ENCODE measurements around the gene HSD17B8.
"Not testable (repeated sequence)": the region's sequence is repeated elsewhere in the genome, so short reads cannot be mapped to it uniquely, and the experiment has no call there.

Gene HSD17B8

GRCh38 chr6:33216117-33216649 is 11.7 kb downstream of the HSD17B8 start:
- H3K27ac ChIP-seq (replicated peaks): no peak overlapping the region
- TF ChIP-seq GABPA (IDR thresholded peaks at IDR 0.05; ENCODE audit: low read depth) (no peak), POLR2AphosphoS5 (IDR thresholded peaks at IDR 0.05; ENCODE audit: low read depth) (no peak), CTCF (IDR thresholded peaks at IDR 0.05; ENCODE audit: insufficient read depth, low read length) (no peak), SPI1 (IDR thresholded peaks at IDR 0.05; ENCODE audit: borderline replicate concordance, low read depth) (no peak), REST (IDR thresholded peaks at IDR 0.05; ENCODE audit: insufficient replicate concordance, low read depth) (no peak)
- no peak overlapping the region for H3K4me3 ChIP-seq (replicated peaks; ENCODE audit: insufficient read depth, low read length)
- H3K27me3 ChIP-seq (ENCODE audit: insufficient read depth, poor library complexity, severe bottlenecking): peaks cover 3% of the 10 kb centered on the region
- no peak for DNase-seq (ENCODE audit: low read depth in 1 of 2, low spot score in 1 of 2)

- no peak overlapping the region for H3K27ac ChIP-seq (replicated peaks)
- H3K27me3 ChIP-seq (ENCODE audit: insufficient read depth, poor library complexity, severe bottlenecking): peaks cover 3% of the 10 kb centered on the region
- no peak for DNase-seq (ENCODE audit: low read depth in 1 of 2, low spot score in 1 of 2)
- H3K4me3 ChIP-seq (replicated peaks; ENCODE audit: insufficient read depth, low read length): no peak overlapping the region
- TF ChIP-seq GABPA (IDR thresholded peaks at IDR 0.05; ENCODE audit: low read depth): no peak
- no peak for TF ChIP-seq POLR2AphosphoS5 (IDR thresholded peaks at IDR 0.05; ENCODE audit: low read depth)
- no peak for TF ChIP-seq REST (IDR thresholded peaks at IDR 0.05; ENCODE audit: insufficient replicate concordance, low read depth)
- TF ChIP-seq CTCF (IDR thresholded peaks at IDR 0.05; ENCODE audit: insufficient read depth, low read length): no peak
- no peak for TF ChIP-seq SPI1 (IDR thresholded peaks at IDR 0.05; ENCODE audit: borderline replicate concordance, low read depth)
Measured at GRCh38 chr6:33217246-33217645, 12.8 kb downstream of the HSD17B8 start.

GRCh38 chr6:33217681-33218080 is 13.2 kb downstream of the HSD17B8 start:
- no peak overlapping the region for H3K27ac ChIP-seq (replicated peaks)
- H3K4me3 ChIP-seq (replicated peaks; ENCODE audit: insufficient read depth, low read length): no peak overlapping the region
- peaks cover 3% of the 10 kb centered on the region for H3K27me3 ChIP-seq (ENCODE audit: insufficient read depth, poor library complexity, severe bottlenecking)
- no peak for TF ChIP-seq POLR2AphosphoS5 (IDR thresholded peaks at IDR 0.05; ENCODE audit: low read depth)
- TF ChIP-seq GABPA (IDR thresholded peaks at IDR 0.05; ENCODE audit: low read depth): no peak
- TF ChIP-seq SPI1 (IDR thresholded peaks at IDR 0.05; ENCODE audit: borderline replicate concordance, low read depth): no peak
- TF ChIP-seq REST (IDR thresholded peaks at IDR 0.05; ENCODE audit: insufficient replicate concordance, low read depth): no peak
- TF ChIP-seq CTCF (IDR thresholded peaks at IDR 0.05; ENCODE audit: insufficient read depth, low read length): no peak
- no peak for DNase-seq (ENCODE audit: low read depth in 1 of 2, low spot score in 1 of 2)

- not testable (repeated sequence) for H3K27ac ChIP-seq (replicated peaks); H3K4me3 ChIP-seq (replicated peaks; ENCODE audit: insufficient read depth, low read length); DNase-seq (ENCODE audit: low read depth in 1 of 2, low spot score in 1 of 2); H3K27me3 ChIP-seq (ENCODE audit: insufficient read depth, poor library complexity, severe bottlenecking)
Measured at GRCh38 chr6:33226503-33227120, 22.2 kb downstream of the HSD17B8 start.
